ENCODE results near the gene ENDOV.

Gene ENDOV

DNA sequence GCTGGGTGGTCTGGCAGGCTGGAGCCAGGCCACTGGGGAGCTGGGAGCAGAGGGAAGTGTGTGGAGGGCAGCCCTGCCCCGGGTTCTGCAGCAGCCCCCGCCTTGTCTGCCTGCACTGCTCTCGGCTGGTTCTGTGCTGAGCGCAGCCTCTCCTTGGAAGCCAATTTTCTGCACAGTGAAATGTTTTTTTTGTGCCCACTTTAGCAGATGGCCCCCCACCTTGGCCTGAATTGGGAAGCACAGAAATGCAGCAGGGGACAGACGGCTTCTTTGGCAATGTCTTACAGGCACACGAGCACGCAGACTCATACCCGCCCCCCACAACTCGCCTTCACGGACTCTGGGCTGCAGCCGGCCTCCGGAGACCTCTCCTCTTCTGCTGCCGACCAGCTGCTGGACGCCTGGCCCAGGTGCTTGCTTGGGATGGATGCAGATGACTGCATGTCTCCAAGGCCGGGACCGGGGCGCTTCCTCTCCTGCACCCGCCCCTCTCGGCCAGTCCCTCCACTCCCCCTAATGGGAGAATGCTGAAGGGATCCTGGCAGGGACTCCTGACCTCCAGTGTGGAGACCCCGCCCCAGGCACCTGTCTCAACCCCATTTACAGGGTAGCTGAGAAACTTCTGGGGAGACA lies 46.7 kb downstream of the ENDOV start:
- no peak overlapping the region for H3K4me3 ChIP-seq (ENCODE audit: low read depth, low read length)
- TF ChIP-seq, protein P1, sequence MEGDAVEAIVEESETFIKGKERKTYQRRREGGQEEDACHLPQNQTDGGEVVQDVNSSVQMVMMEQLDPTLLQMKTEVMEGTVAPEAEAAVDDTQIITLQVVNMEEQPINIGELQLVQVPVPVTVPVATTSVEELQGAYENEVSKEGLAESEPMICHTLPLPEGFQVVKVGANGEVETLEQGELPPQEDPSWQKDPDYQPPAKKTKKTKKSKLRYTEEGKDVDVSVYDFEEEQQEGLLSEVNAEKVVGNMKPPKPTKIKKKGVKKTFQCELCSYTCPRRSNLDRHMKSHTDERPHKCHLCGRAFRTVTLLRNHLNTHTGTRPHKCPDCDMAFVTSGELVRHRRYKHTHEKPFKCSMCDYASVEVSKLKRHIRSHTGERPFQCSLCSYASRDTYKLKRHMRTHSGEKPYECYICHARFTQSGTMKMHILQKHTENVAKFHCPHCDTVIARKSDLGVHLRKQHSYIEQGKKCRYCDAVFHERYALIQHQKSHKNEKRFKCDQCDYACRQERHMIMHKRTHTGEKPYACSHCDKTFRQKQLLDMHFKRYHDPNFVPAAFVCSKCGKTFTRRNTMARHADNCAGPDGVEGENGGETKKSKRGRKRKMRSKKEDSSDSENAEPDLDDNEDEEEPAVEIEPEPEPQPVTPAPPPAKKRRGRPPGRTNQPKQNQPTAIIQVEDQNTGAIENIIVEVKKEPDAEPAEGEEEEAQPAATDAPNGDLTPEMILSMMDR (IDR thresholded peaks at IDR 0.05; ENCODE audit: borderline replicate concordance, insufficient read depth, low read depth, low read length) = no peak

DNA sequence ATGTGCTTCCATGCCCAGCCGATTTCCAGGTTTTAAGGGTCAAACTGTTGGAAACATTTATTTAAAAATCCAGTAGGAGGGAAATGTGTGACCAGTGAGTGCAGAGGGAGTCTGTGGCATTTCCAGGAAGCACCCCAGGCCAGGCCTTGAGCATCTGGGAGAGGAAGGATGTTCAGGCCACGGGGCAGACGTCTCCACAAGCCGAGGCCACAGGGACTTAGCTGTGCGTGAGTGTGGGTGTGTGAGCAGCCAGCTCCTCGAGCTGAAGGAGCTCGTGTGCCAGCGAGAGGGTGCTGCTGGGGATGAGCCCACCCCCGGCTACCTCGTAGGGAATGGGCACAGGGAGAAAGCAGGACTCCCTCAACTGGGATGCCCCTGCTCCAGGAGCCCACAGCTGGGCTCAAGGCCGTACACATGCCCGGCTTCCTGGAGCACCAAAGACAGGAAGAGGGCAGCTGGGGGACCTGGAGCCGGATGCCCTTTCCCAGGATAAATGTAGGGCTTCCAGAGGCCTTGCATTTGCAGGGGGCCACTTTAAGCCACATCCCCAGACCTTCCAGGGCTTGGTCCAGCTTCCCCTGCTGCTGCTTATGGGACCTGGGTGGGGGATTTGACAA lies 48.9 kb downstream of the ENDOV start:
- TF ChIP-seq, protein P1 (IDR thresholded peaks at IDR 0.05; ENCODE audit: borderline replicate concordance, insufficient read depth, low read depth, low read length) = no peak
- no peak overlapping the region for H3K4me3 ChIP-seq (ENCODE audit: low read depth, low read length)

DNA sequence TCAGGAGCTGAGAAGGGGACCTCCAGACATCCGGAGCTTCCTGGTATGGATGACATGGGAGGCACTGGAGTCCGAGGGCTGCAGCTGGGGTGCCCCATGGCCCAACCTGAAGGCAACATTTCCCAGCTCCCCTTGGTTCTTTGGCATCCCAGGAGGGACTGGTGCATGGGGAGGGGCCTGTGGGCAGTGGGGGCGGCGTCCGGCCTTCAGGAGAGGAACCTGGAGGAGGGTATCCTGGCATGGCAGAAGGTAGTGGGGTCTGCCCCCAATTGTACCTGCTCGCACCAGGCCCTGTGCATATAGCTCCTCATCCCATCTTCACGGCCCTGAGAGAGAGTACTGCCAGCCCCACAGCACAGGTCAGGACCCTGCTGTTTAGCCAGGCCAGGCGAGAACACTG lies 49.5 kb downstream of the ENDOV start:
- TF ChIP-seq, protein P1 (IDR thresholded peaks at IDR 0.05; ENCODE audit: borderline replicate concordance, insufficient read depth, low read depth, low read length) = no peak
- H3K4me3 ChIP-seq (ENCODE audit: low read depth, low read length) = no peak overlapping the region

DNA sequence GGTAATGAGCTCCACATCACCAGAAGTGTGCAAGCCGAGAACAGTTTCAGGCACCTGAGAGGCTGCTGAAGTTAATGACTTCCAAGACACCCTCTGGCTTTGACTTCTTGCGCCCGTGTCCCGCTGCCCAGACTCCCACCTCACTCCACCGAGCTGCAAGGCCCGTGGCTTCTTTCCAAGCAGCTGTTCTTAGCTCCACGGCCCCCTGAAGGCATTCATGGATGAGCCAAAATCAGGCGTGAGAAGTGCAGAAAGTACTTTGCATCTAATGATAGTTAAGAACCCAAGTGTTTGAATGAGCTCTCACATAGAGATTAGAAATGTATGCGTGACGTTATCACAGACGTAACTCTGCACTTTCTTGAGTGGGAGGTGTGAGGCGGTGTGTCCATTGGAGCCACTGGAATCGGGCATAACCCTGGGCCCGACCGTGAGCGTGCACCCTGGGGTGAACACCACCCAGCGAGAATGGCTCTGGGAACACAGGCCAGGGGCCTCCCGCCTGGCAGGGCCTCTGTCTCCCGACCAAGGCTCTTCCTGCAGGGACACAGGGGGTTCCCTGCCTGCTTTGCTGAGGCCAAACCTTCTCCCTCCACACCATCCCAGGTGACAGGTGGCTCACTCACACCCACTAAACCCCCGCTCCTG lies 50.5 kb downstream of the ENDOV start:
- no peak overlapping the region for H3K4me3 ChIP-seq (ENCODE audit: low read depth, low read length)
- TF ChIP-seq, protein P1 (IDR thresholded peaks at IDR 0.05; ENCODE audit: borderline replicate concordance, insufficient read depth, low read depth, low read length) = no peak

DNA sequence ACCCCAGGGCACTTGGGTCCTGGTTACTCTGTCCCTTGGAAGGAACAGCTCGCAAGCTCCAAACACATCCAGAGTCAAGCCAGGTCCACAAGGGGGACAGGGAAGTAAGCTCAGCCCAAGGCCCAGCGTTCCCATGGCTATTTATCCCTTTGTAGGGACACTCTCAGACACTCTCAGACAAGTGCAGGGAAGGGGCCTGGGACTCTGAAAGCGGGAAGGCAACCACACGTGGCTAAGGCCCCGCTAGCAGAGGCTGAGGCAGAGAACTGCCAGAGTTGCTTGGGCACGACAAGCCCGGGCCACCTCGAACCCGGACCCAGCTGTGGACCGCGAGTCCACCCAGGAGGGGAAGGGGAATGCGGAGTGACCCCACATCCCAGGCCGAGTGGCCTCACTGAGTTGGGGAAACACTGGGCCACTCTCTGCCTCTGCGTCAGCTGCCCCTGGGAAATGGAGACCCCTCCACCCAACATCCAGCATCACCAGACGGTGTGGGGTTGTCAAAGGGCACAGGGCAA lies 51.3 kb downstream of the ENDOV start:
- TF ChIP-seq, protein P1 (IDR thresholded peaks at IDR 0.05; ENCODE audit: borderline replicate concordance, insufficient read depth, low read depth, low read length) = no peak
- no peak overlapping the region for H3K4me3 ChIP-seq (ENCODE audit: low read depth, low read length)

DNA sequence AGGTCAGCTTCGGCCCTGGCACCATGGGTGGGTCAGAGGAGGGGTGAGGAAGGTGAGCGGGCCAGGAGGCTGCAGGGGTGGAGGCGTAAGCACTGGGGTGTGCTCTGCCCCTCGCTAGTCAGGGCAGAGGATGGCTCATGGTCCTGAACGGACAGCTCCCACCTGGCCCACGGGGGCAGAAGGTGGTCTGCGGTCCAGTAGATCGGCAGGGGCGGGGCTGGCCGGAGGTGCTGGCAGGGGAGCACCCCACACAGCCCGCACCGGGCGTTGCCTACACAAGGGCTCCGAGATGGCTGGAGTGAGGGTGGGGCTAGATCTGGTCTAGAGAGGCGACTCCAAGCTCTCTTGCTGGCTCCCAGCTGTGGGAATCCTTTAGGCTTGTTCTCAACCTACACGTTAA lies 53.3 kb downstream of the ENDOV start:
- H3K4me3 ChIP-seq (ENCODE audit: low read depth, low read length) = no peak overlapping the region
- TF ChIP-seq, protein P1 (IDR thresholded peaks at IDR 0.05; ENCODE audit: borderline replicate concordance, insufficient read depth, low read depth, low read length) = no peak

Data from GM12875 (cell line).